Calu3 (cell line): Measurements from ENCODE around the gene HSDL1. TPM values are rescaled to one million over a fixed set of nuclear protein-coding genes. Genes with fewer than 3 reads are reported as not detected.
A peak's percentile ranks its signal among the peaks of the same experiment; 100 is the strongest.

ENCODE experiments used
- BruUV-seq: library from RNA; stranded (reverse); fragments of 400-500 nt; replicated peaks from 2 replicates; lab custom pipeline; 2021; lab: Mats Ljungman, UMichigan
- CTCF ChIA-PET: fragments of 300-600 bp; sonication (Branson Sonifier 250); formaldehyde crosslinking; loops from one replicate; lab custom pipeline; 2022; ENCODE audit warnings: antibody characterized with exemption; lab: Charles Lee
- DNase-seq: peaks from one replicate; pipeline ENCODE4 v3.0.0; 2022
- H3K27ac Mint-ChIP-seq: one replicate; pipeline ENCODE4 v1.8.0; 2022; ENCODE audit warnings: mixed read lengths; ENCODE audit not compliant: unreplicated experiment
- H3K27me3 Mint-ChIP-seq: one replicate; pipeline ENCODE4 v1.8.0; 2022; ENCODE audit warnings: mixed read lengths; ENCODE audit not compliant: unreplicated experiment
- H3K36me3 Mint-ChIP-seq: one replicate; pipeline ENCODE4 v1.8.0; 2022; ENCODE audit warnings: mild to moderate bottlenecking, moderate library complexity, mixed read lengths; ENCODE audit not compliant: insufficient read depth, unreplicated experiment
- H3K4me1 Mint-ChIP-seq: one replicate; pipeline ENCODE4 v1.8.0; 2022; ENCODE audit warnings: mild to moderate bottlenecking, low read depth, mixed read lengths; ENCODE audit not compliant: unreplicated experiment
- H3K4me3 Mint-ChIP-seq: one replicate; pipeline ENCODE4 v1.8.0; 2022; ENCODE audit warnings: mild to moderate bottlenecking, low read depth, moderate library complexity, mixed read lengths; ENCODE audit not compliant: unreplicated experiment
- H3K9me3 Mint-ChIP-seq: one replicate; pipeline ENCODE4 v1.8.0; 2022; ENCODE audit warnings: low read depth, mixed read lengths; ENCODE audit not compliant: unreplicated experiment
- CTCF ChIP-seq: fragments of 200-600 bp; IDR thresholded peaks from one replicate; pipeline ENCODE4 v1.8.0; 2022; ENCODE audit warnings: antibody characterized with exemption; ENCODE audit not compliant: unreplicated experiment
- intact Hi-C: fragments of 100-400 bp; cut with micrococcal nuclease; formaldehyde crosslinking; loops from one replicate; pipeline ENCODE4 v1.10.0; 2022; ENCODE audit not compliant: unreplicated experiment
- total RNA-seq: library from RNA; stranded (reverse); gene quantifications from 2 replicates; pipeline ENCODE4 v1.2.3, GENCODE V29; 2022

Gene HSDL1
- total RNA-seq, 1 experiment from 2014 or later: 20.8 TPM

GRCh38 chr16:84086341-84086740 lies 58.6 kb downstream of the HSDL1 start:
- no peak for DNase-seq
- no peak for TF ChIP-seq CTCF
- Mint-ChIP-seq H3K4me1 (no peaks in the 10 kb centered on the region), H3K9me3 (no peaks in the 10 kb centered on the region), H3K36me3 (peaks cover 30% of the 10 kb centered on the region), H3K27me3 (no peaks in the 10 kb centered on the region), H3K4me3 (no peak overlapping the region), H3K27ac (no peak overlapping the region)
- no TSS peak for BruUV-seq
- CTCF ChIA-PET: interaction anchor here (1.3 to 2.3 kb wide), 3 partner anchors 30 to 101 kb away, joined by 3 to 7 read pairs (median 4); partner anchors contain the start of genes MBTPS1 and TAF1C
- intact Hi-C loops: no loop called here

GRCh38 chr16:84085773-84086172 lies 59.2 kb downstream of the HSDL1 start:
- DNase-seq: no peak
- TF ChIP-seq CTCF: no peak
- intact Hi-C loops: no loop called here
- no peaks in the 10 kb centered on the region for H3K27me3 Mint-ChIP-seq
- no TSS peak for BruUV-seq
- H3K36me3 Mint-ChIP-seq: peaks cover 33% of the 10 kb centered on the region
- no peaks in the 10 kb centered on the region for H3K4me1 Mint-ChIP-seq
- no peak overlapping the region for H3K4me3 Mint-ChIP-seq
- H3K27ac Mint-ChIP-seq: no peak overlapping the region
- H3K9me3 Mint-ChIP-seq: no peaks in the 10 kb centered on the region
- CTCF ChIA-PET: interaction anchor here (0.6 to 2.3 kb wide), 4 partner anchors 31 to 405 kb away, joined by 3 to 7 read pairs (median 5); partner anchors contain the start of genes MBTPS1 and TAF1C

- no peak overlapping the region for H3K4me3 Mint-ChIP-seq
- no peaks in the 10 kb centered on the region for H3K27me3 Mint-ChIP-seq
- CTCF ChIA-PET: interaction anchor here (0.6 to 1.6 kb wide), 6 partner anchors 31 to 405 kb away, joined by 3 to 13 read pairs (median 8); partner anchors contain the start of genes MBTPS1 and TAF1C
- no peak overlapping the region for H3K27ac Mint-ChIP-seq
- H3K9me3 Mint-ChIP-seq: no peaks in the 10 kb centered on the region
- no peaks in the 10 kb centered on the region for H3K4me1 Mint-ChIP-seq
- TF ChIP-seq CTCF: no peak
- intact Hi-C loops: no loop called here
- no peak for DNase-seq
- BruUV-seq: no TSS peak
- H3K36me3 Mint-ChIP-seq: peaks cover 38% of the 10 kb centered on the region
Observed at GRCh38 chr16:84085271-84085667, 59.7 kb downstream of the HSDL1 start.

- H3K4me3 Mint-ChIP-seq: no peak overlapping the region
- H3K36me3 Mint-ChIP-seq: peaks cover 44% of the 10 kb centered on the region
- peak; percentile 80 for DNase-seq
- H3K27me3 Mint-ChIP-seq: no peaks in the 10 kb centered on the region
- H3K27ac Mint-ChIP-seq: no peak overlapping the region
- H3K4me1 Mint-ChIP-seq: no peaks in the 10 kb centered on the region
- TF ChIP-seq CTCF: peak; percentile 84
- intact Hi-C loops: loop anchor here (1.0 kb wide), 1 partner anchor 91 kb away; no protein-coding TSS in a partner anchor
- CTCF ChIA-PET: interaction anchor here (1.0 to 1.6 kb wide), 5 partner anchors 32 to 102 kb away, joined by 3 to 13 read pairs (median 9); partner anchors contain the start of genes MBTPS1 and TAF1C
- H3K9me3 Mint-ChIP-seq: no peaks in the 10 kb centered on the region
- no TSS peak for BruUV-seq
Observed at GRCh38 chr16:84084570-84085270, 60.3 kb downstream of the HSDL1 start.
